GM18951 (cell line): ENCODE results near the gene NEBL.

Experiments used
- POLR2A ChIP-seq: IDR thresholded peaks from 4 replicates; pipeline ENCODE4 v1.6.1; 2011; ENCODE audit warnings: mild to moderate bottlenecking; ENCODE audit not compliant: insufficient read length, insufficient read depth; ENCODE audit errors: extremely low read depth
- in situ Hi-C: fragments of 300-500 bp; cut with MboI; formaldehyde crosslinking; loops from one replicate; pipeline ENCODE4 v1.12.0; 2022; ENCODE audit warnings: low sequenced_read_pairs, mixed read lengths, inconsistent platforms; ENCODE audit not compliant: unreplicated experiment

NEBL gene

DNA sequence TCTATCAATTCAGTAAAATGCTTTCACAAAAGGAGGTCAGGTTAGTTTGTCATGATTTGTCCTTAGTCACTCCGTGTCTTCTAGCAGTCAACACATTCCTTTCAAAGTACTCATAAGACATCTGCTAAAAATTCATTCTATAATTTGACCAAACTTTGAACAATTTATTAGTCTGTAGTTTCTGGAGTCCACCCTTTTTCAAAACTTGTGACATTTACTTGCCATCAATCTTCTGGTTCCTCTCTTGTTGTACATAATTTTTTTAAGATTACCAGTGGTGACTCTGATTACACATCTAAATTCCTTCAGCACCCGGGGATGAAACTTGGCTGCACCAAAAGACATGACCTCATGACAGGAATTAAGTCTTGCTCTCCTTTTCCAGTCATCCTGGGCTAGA lies 130.1 kb downstream of the NEBL start:
- in situ Hi-C loops: no loop called here
- no peak for TF ChIP-seq POLR2A

DNA sequence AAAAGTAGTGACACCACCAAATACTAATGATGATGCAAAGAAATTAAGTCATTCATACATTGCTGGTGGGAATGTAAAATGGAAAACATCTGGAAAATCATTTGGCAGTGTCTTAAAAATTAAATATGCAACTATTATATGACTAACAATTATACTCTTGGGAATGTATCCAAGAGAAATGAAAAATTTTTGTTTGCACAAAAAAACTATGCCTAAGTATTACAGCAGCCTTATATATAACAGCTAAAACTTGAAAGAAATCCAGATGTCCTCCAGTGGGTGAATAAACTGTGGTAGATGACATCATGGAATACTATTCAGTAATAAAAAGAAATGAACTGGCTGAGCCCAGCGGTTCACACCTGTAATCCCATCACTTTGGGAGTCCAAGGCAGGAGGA lies 132.0 kb downstream of the NEBL start:
- in situ Hi-C loops: no loop called here
- TF ChIP-seq POLR2A: no peak

DNA sequence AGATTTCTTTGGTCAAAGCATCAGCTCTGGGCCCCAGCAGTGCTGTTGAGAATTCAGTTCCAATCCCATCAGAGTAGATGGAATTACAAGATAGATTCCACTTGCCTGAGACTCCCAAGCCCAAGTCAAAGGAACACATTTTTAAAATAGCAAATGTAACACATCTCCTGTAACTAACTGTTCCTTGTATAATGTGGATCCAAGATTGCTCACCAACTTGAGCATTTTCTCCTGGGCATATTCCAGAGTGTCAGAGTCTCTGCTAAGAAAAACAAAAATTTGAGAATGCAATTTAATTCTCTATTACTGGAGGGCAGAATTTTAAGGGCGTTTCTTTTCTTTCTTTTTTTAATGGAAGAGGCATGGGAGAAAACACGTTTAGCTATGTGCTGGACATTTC lies 136.7 kb downstream of the NEBL start:
- in situ Hi-C loops: no loop called here
- no peak for TF ChIP-seq POLR2A

DNA sequence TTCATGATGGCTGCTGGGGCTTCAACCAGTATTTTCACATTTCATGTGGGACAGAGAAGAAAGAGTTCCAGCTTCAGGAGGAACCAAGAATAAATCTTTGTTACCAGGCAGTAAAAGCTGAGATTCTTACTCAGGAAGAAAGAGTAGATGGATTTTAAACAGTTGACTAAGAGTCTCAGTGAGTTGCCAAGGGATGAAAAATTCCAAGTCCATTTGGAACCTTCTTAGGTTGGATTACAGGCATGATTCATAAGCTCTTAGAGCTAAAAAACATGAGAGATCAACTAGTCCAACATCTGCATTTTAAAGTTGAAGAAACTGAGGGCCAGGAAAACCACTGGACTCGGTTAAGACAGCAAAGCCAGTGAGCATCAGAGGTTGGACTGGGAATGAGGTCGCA lies 148.6 kb downstream of the NEBL start:
- in situ Hi-C loops: no loop called here
- no peak for TF ChIP-seq POLR2A

DNA sequence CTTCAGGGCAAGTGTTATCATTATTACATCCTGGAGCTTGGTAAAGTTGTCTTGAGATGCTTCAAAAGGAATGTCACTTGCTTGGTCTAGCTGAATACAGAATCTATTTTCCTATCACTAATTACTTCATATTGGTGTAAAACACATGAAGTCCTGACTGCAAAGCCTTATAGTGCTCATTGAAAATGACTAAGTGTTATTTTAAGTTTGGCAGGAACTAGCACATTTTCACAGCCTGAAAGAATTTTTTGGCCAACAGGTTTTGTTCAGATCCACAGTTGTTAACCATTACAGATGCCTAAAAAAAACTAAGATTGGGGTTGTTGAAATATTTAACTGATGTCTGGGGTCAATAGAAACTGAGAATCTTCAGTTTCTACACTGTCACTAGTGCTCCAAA lies 149.3 kb downstream of the NEBL start:
- in situ Hi-C loops: no loop called here
- TF ChIP-seq POLR2A: no peak

DNA sequence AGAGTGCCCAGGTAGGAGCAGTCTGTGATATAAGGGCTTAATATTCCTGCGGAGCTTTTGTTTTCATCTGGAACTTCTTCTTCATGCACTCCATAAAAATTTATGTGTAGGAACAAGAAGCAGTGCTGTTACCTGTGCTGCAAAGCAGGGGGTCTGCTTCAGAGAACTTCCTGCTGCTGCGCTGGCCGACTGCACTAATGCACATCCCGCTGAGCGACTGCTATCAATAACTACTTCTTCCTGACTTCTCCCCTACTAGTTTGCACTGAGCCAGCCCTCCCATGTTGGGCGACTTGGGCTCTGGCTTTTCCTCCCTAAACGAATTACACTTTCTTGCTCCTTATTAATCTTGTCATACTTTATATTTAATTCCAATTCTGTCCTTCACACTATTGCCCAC lies 150.3 kb downstream of the NEBL start:
- no peak for TF ChIP-seq POLR2A
- in situ Hi-C loops: no loop called here

DNA sequence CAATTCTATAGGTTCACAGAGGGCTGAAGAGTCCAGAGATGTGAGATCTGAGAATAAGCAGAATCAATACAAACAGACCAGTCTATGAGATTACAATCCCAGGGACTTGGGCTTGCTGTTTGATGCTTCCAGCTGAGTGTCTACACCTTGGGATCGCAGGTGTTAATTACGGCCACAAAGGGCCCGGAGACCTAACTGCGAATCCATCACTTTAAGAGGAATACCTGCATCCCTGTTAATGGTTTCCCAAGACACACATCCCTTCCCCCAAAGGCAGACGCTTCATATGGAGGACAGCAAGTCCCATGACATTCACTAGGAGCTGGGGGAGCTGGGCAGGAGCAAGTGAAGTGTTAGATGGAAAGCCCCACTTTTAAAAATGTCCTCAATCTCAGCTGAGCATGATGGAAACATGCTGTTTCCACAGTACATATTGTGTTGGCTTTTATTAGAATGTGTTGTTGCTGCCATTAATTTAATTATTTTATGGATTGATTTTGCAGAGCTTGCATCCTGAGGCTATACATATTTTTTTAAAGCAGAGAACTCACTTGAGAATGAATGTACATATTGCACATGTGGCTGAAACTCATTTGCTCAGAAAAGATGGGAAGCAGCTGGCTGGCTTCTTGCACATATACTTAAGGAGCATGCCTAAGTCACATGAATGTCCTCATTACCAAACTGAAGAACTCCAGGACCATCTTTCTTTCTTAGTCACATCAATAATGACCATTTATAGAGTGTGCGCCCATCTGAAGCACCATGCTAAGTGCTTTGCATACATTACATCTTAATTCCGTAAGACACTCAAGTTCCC lies 151.3 kb downstream of the NEBL start:
- in situ Hi-C loops: no loop called here

DNA sequence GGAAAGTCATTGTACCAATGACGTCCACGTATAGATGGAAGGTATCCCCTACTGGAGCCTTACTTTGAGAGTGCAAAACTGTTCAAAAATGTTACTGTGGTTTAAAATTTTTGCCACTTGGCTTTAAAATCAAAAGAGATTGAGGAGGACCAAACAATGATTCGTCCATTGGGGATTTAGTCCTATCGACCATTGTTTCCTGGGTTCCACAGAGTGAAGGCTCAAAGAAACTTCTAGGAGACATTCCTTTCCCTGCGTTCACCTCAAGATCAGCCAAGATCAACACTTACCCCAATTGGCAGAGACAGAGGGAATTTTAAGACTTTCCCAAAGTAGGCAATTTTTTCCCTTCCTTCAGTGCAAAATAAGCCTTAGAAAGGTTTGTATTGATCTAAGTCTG lies 152.3 kb downstream of the NEBL start:
- in situ Hi-C loops: no loop called here
- TF ChIP-seq POLR2A: no peak

More for the DNA sequence above, 151.3 kb downstream of the NEBL start:
- no peak for TF ChIP-seq POLR2A

DNA sequence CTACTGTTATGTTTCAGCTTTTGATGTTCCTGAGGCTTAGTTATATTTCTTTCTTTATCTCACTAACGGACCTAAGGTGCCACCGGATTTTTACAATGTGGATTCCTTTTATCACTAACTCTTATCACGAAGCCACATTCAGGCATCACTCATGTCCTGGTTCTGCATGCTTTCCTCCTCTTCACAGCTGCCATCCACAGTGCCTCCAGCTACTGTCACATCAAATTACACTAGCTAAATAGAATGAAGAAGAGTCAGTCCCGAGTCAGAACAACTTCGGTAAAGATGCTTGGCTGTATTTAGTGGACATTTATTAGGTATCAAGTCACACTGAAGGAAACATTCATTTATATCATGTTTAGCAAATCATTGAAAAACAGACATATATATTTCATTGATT lies 153.2 kb downstream of the NEBL start:
- in situ Hi-C loops: no loop called here
- no peak for TF ChIP-seq POLR2A

DNA sequence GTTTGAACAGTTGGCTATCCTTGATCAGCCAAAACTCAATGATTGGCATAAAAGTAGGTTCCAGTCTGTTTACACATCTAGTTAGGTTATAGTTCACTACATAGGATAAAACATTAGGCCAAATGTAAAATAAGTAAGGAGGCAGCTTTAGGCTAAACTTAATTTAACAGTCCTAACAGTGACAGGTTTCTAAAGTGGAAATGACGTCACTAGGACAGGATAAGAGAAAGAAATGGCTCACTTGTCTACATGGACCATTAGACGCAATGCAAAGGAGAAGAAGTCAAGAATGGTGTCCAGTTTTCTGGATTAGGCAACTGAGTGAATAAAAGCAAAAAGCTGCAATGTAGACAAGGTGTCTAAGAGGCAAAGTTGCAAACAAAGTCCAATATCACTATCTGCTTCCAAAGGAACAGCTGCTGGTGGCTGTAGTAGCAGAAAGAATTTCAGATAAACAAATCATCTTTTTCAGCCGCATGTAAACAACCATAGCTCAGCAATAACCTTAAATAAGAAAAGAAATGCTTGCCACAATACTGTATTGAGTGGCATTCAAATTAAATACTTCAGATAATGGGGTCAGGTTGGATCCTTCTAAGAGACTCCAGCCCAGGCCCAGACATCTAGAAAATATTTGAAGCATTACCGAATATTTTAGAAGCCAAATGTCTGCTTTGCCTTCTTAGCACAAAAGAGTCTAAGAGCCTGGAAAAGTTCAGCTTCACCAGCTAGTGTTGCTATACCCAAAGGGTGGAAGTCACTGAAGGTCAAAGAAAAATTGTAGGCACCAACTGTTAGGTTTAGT lies 154.2 kb downstream of the NEBL start:
- in situ Hi-C loops: no loop called here
- TF ChIP-seq POLR2A: no peak

DNA sequence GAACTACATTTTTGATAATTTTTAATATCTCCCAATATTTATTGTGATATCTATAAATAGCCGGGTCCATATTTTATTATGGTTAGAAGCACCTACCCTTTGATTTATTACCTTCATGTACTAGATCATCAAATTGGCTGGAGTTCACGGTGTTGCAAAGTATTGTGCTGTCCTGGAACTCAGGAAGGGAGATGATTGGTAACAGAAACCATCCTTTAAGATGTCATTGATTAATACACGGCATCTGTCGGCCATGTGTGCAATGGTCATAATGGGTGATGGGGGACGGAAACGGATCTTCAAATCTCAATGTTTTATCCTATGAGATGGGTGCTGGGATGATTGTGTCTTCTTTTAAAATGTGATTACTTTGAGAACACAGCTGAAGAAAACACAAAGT lies 157.0 kb downstream of the NEBL start:
- in situ Hi-C loops: no loop called here

DNA sequence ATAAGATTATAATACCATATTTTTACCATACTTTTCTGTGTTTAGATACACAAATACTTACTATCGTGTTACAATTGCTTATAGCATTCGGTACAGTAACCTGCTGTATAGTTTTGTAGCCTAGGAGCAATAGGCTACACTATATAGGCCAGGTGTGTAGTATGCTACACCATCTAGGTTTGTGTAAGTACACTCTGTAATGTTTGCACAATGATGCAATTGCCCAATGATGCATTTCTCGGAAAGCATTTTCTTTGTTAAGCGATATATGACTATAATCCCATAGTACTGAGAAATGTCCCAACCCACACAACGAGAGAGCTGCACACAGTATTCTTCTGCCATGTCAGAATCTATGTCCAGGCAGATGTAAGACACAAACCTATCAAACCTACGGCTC lies 160.0 kb downstream of the NEBL start:
- TF ChIP-seq POLR2A: no peak
- in situ Hi-C loops: no loop called here

More for the DNA sequence above, 157.0 kb downstream of the NEBL start:
- no peak for TF ChIP-seq POLR2A
